Gastrocnemius medialis (tissue), 4 donors: Measurements from ENCODE around the gene TNRC6B. TPM values are rescaled to one million over a fixed set of nuclear protein-coding genes. Genes with fewer than 3 reads are reported as not detected.

Experiments
- ATAC-seq, 2 donors: fragments of 150-250 bp; one replicate each; pipeline ENCODE4 v1.9.1; 2016
- DNase-seq, 2 donors: peaks; one replicate each; pipeline ENCODE4 v3.0.0-alpha.2; 2019
- H3K27ac ChIP-seq, 4 donors: fragments of 200-600 bp; sonication (generic); 1 replicate in 1 of 4; 2 replicates in 3 of 4; pipeline ENCODE4 v1.5.1; 2016 to 2018; ENCODE audit warnings: mild to moderate bottlenecking in 2 of 4, moderate library complexity in 1 of 4
- H3K27me3 ChIP-seq, 3 donors: fragments of 200-600 bp; sonication (generic) in 2 of 3; 1 replicate in 1 of 3; 2 replicates in 2 of 3; pipeline versions ENCODE4 v1.5.1 to v1.6.0; 2016 to 2019; ENCODE audit warnings: mild to moderate bottlenecking in 1 of 3, moderate library complexity in 1 of 3
- H3K36me3 ChIP-seq, 2 donors: fragments of 200-600 bp; sonication (generic) in 1 of 2; one replicate each; pipeline ENCODE4 v1.5.1; 2017 to 2018
- H3K4me1 ChIP-seq, 2 donors: fragments of 200-600 bp; sonication (generic) in 1 of 2; one replicate each; pipeline ENCODE4 v1.5.1; 2016 to 2017; ENCODE audit warnings: mild to moderate bottlenecking in 2 of 2
- H3K4me3 ChIP-seq, 4 donors: fragments of 200-600 bp; sonication (generic) in 3 of 4; 1 replicate in 1 of 4; 2 replicates in 3 of 4; pipeline ENCODE4 v1.5.1; 2016 to 2019; ENCODE audit warnings: mild to moderate bottlenecking in 2 of 4
- H3K9me3 ChIP-seq, 3 donors: fragments of 200-600 bp; sonication (generic) in 2 of 3; 1 replicate in 1 of 3; 2 replicates in 2 of 3; pipeline ENCODE4 v1.5.1; 2016 to 2019
- CTCF ChIP-seq, 5 experiments: fragments of 450-650 bp in 3 of 5; fragments of 200-600 bp in 2 of 5; sonication (generic) in 2 of 5; IDR thresholded peaks in 4 of 5; conservative IDR thresholded peaks in 1 of 5; 1 replicate in 4 of 5; 2 replicates in 1 of 5; pipeline ENCODE4 v1.5.1; 2016 to 2019; ENCODE audit warnings: antibody characterized with exemption in 5 of 5, mild to moderate bottlenecking in 3 of 5, moderate library complexity in 3 of 5
- POLR2A ChIP-seq, 2 donors: fragments of 450-650 bp; IDR thresholded peaks; one replicate each; pipeline ENCODE4 v1.6.1; 2017; ENCODE audit warnings: antibody characterized with exemption in 2 of 2, mild to moderate bottlenecking in 2 of 2, moderate library complexity in 2 of 2
- in situ Hi-C, 4 donors: fragments of 200-750 bp; cut with MboI; loops; one replicate each; pipeline versions ENCODE4 v1.15.0 to v1.8.0; 2017; ENCODE audit warnings: low sequenced_read_pairs in 4 of 4
- intact Hi-C: fragments of 100-400 bp; cut with DNase I; formaldehyde crosslinking; loops from one replicate; pipeline ENCODE4 v1.15.1; 2023; ENCODE audit warnings: low total_unique reads
- total RNA-seq, 4 donors: library from RNA; depleted of rRNA; stranded (reverse); fragments of >200 nt; gene quantifications; one replicate each; pipeline versions ENCODE4 v1.1.0 to v1.2.3, GENCODE V29; 2016

Gene TNRC6B
- total RNA-seq, 4 donors from 2014 or later = 31.9 to 76.7 (median 57.0) TPM

GRCh38 chr22:40206561-40206960 lies 28.8 kb downstream of the TNRC6B start:
- H3K27me3 ChIP-seq = no peaks in the 10 kb centered on the region
- H3K4me3 ChIP-seq = no peak overlapping the region
- no peak for DNase-seq
- ATAC-seq = no peak
- peaks cover 51 to 81% of the 10 kb centered on the region in 2 donors for H3K4me1 ChIP-seq
- no peak overlapping the region for H3K27ac ChIP-seq
- in situ Hi-C loops (no loop called here), intact Hi-C loops (no loop called here)
- no peaks in the 10 kb centered on the region for H3K9me3 ChIP-seq
- TF ChIP-seq CTCF (IDR thresholded peaks at IDR 0.05 in 4 of 5, conservative IDR thresholded peaks at IDR 0.05 in 1 of 5) (no peak), POLR2A (IDR thresholded peaks at IDR 0.05) (no peak)
- no peaks in the 10 kb centered on the region for H3K36me3 ChIP-seq

- TF ChIP-seq CTCF (IDR thresholded peaks at IDR 0.05 in 4 of 5, conservative IDR thresholded peaks at IDR 0.05 in 1 of 5) (no peak), POLR2A (IDR thresholded peaks at IDR 0.05) (no peak)
- H3K4me3 ChIP-seq = no peak overlapping the region
- no peaks in the 10 kb centered on the region for H3K27me3 ChIP-seq
- no peak for DNase-seq
- H3K36me3 ChIP-seq = no peaks in the 10 kb centered on the region
- H3K9me3 ChIP-seq = no peaks in the 10 kb centered on the region
- peaks cover 61 to 71% of the 10 kb centered on the region in 2 donors for H3K4me1 ChIP-seq
- ATAC-seq = no peak
- in situ Hi-C loops (no loop called here), intact Hi-C loops (no loop called here)
- H3K27ac ChIP-seq = peak overlapping the region in 3 of 4 donors; percentile 13 to 67 (median 60)
Observed at GRCh38 chr22:40210818-40211217, 33.1 kb downstream of the TNRC6B start.

GRCh38 chr22:40211476-40212054 lies 33.8 kb downstream of the TNRC6B start:
- H3K4me1 ChIP-seq = peaks cover 68 to 72% of the 10 kb centered on the region in 2 donors
- in situ Hi-C loops = no loop called here
- ATAC-seq (no peak), DNase-seq (no peak)
- peak overlapping the region; percentile 4 to 67 (median 36) for H3K27ac ChIP-seq
- no peaks in the 10 kb centered on the region for H3K9me3 ChIP-seq
- no peak overlapping the region for H3K4me3 ChIP-seq
- no peaks in the 10 kb centered on the region for H3K27me3 ChIP-seq
- H3K36me3 ChIP-seq = no peaks in the 10 kb centered on the region
- intact Hi-C loops = no loop called here
- no peak for TF ChIP-seq CTCF (IDR thresholded peaks at IDR 0.05 in 4 of 5, conservative IDR thresholded peaks at IDR 0.05 in 1 of 5)
- no peak for TF ChIP-seq POLR2A (IDR thresholded peaks at IDR 0.05)

- no peaks in the 10 kb centered on the region for H3K36me3 ChIP-seq
- DNase-seq (no peak), ATAC-seq (peak in 1 of 2 donors; percentile 21)
- no peaks in the 10 kb centered on the region for H3K27me3 ChIP-seq
- H3K9me3 ChIP-seq = no peaks in the 10 kb centered on the region
- no peak overlapping the region for H3K4me3 ChIP-seq
- H3K4me1 ChIP-seq = peaks cover 72 to 76% of the 10 kb centered on the region in 2 donors
- peak overlapping the region in 2 of 4 donors; percentile 60 to 67 for H3K27ac ChIP-seq
- in situ Hi-C loops (no loop called here), intact Hi-C loops (no loop called here)
- TF ChIP-seq CTCF (IDR thresholded peaks at IDR 0.05 in 4 of 5, conservative IDR thresholded peaks at IDR 0.05 in 1 of 5) (no peak), POLR2A (IDR thresholded peaks at IDR 0.05) (no peak)
Observed at GRCh38 chr22:40212121-40212520, 34.4 kb downstream of the TNRC6B start.

- Histone ChIP-seq H3K4me3 (no peak overlapping the region), H3K9me3 (no peaks in the 10 kb centered on the region), H3K4me1 (peaks cover 74 to 79% of the 10 kb centered on the region in 2 donors), H3K27ac (peak overlapping the region in 3 of 4 donors; percentile 23 to 31 (median 30)), H3K36me3 (no peaks in the 10 kb centered on the region), H3K27me3 (no peaks in the 10 kb centered on the region)
- no peak for TF ChIP-seq CTCF (IDR thresholded peaks at IDR 0.05 in 4 of 5, conservative IDR thresholded peaks at IDR 0.05 in 1 of 5)
- no peak for TF ChIP-seq POLR2A (IDR thresholded peaks at IDR 0.05)
- in situ Hi-C loops (no loop called here), intact Hi-C loops (no loop called here)
- no peak for ATAC-seq
- DNase-seq = no peak
Observed at GRCh38 chr22:40213478-40213877, 35.8 kb downstream of the TNRC6B start.
